Adipocyte (in vitro differentiated cells): ENCODE data around the gene FMNL2.

Source experiments
- DNase-seq: peaks from one replicate; pipeline ENCODE4 v3.0.0-alpha.2; 2015; ENCODE audit warnings: low read depth
- H3K27me3 ChIP-seq: replicated peaks from 2 replicates; pipeline ENCODE4 v1.7.0; 2013; ENCODE audit warnings: mild to moderate bottlenecking, low read length, moderate library complexity; ENCODE audit not compliant: control insufficient read depth, insufficient read depth
- H3K36me3 ChIP-seq: 2 replicates; pipeline ENCODE4 v1.7.0; 2013; ENCODE audit warnings: low read length, mild to moderate bottlenecking, moderate library complexity; ENCODE audit not compliant: control insufficient read depth, insufficient read depth, severe bottlenecking
- H3K4me1 ChIP-seq: 2 replicates; pipeline ENCODE4 v1.7.0; 2013; ENCODE audit warnings: mild to moderate bottlenecking, low read length, moderate library complexity; ENCODE audit not compliant: control insufficient read depth, insufficient read depth
- H3K4me3 ChIP-seq: 2 replicates; pipeline ENCODE4 v1.7.0; 2013; ENCODE audit warnings: mild to moderate bottlenecking, low read length, moderate library complexity
- H3K9ac ChIP-seq: 2 replicates; pipeline ENCODE4 v1.7.0; 2013; ENCODE audit warnings: mild to moderate bottlenecking, low read length, moderate library complexity
- H3K9me3 ChIP-seq: 2 replicates; pipeline ENCODE4 v1.7.0; 2013; ENCODE audit warnings: mild to moderate bottlenecking, low read length, moderate library complexity; ENCODE audit not compliant: control insufficient read depth

Gene FMNL2

DNA sequence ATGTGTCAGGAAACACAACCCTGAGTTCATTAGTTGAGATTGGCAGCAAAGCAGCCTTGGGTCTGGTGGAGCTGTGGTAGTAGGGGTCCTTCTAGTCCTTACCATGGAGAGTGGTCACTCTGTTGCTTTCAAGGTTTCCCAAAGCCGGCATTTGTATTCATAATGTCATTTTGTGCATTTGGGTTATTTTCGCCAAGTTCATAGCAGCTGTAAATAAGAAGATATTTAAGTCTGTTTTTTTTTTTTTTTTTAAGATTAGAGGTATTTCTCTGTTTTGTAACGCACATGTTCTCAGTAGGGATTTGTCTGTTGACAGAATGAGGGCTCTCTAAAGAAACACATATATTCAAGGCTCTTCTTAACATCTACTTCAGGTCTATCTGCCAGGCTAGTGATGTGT lies 268.2 kb downstream of the FMNL2 start:
- Histone ChIP-seq H3K9me3 (no peaks in the 10 kb centered on the region), H3K4me3 (no peak overlapping the region), H3K4me1 (peaks cover 27% of the 10 kb centered on the region), H3K36me3 (peaks cover 3% of the 10 kb centered on the region), H3K27me3 (no peaks in the 10 kb centered on the region), H3K9ac (no peak overlapping the region)
- DNase-seq: no peak

DNA sequence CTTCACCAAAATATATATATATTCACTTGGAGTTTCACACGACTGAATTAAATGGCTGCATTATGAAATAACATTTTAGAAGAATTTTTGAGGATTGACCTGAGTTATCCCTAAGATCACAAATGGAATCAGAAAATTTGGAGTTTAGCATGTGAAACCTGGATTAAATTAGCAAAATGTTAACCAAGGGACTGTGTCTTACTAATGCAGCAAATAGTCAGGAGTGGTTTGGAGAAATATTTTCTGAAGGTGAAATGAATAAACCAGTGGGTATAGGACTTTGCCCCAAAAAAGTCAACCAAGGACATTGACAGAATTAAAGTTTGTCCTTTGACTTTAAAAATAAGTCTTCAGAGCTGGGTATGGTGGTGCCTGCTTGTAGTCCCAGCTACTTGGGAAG lies 271.1 kb downstream of the FMNL2 start:
- H3K27me3 ChIP-seq: no peaks in the 10 kb centered on the region
- DNase-seq: peak; percentile 35
- H3K9me3 ChIP-seq: no peaks in the 10 kb centered on the region
- peaks cover 3% of the 10 kb centered on the region for H3K36me3 ChIP-seq
- peaks cover 9% of the 10 kb centered on the region for H3K4me1 ChIP-seq
- H3K4me3 ChIP-seq: no peak overlapping the region
- no peak overlapping the region for H3K9ac ChIP-seq

GRCh38 chr2:152606941-152607340 lies 272.0 kb downstream of the FMNL2 start:
- Histone ChIP-seq H3K9me3 (no peaks in the 10 kb centered on the region), H3K9ac (no peak overlapping the region), H3K36me3 (peaks cover 3% of the 10 kb centered on the region), H3K27me3 (no peaks in the 10 kb centered on the region), H3K4me3 (no peak overlapping the region), H3K4me1 (peaks cover 16% of the 10 kb centered on the region)
- DNase-seq: peak; percentile 42

DNA sequence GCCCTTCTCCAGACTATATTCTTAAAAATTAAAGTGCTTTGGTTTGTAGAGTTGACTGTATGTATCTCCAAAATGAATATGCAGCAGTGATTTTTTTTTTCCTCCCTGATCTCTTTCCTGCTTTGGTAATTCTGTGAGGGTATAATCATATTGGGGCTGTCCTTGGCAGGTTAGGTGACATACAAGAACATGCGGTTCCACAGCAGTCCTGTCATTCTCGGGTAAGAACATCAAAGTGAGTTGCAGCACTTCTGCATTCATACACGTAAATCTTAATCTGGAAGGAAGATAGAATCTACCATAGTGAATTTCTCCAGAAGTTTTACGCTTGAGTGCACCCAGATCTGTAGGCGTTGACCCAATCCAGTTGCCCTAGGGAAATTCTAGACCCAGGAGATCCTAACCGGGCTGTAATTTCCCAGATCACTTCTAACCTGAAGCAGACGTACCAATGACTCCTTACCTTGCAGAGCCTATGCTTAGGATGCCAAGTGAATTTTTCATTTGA lies 272.9 kb downstream of the FMNL2 start:
- Histone ChIP-seq H3K4me3 (no peak overlapping the region), H3K9me3 (no peaks in the 10 kb centered on the region), H3K36me3 (peaks cover 3% of the 10 kb centered on the region), H3K27me3 (no peaks in the 10 kb centered on the region), H3K9ac (no peak overlapping the region), H3K4me1 (peaks cover 25% of the 10 kb centered on the region)
- no peak for DNase-seq

- H3K4me3 ChIP-seq: no peak overlapping the region
- DNase-seq: peak; percentile 30
- H3K9me3 ChIP-seq: no peaks in the 10 kb centered on the region
- H3K4me1 ChIP-seq: peaks cover 38% of the 10 kb centered on the region
- no peaks in the 10 kb centered on the region for H3K27me3 ChIP-seq
- H3K36me3 ChIP-seq: peaks cover 2% of the 10 kb centered on the region
- no peak overlapping the region for H3K9ac ChIP-seq
Observed at GRCh38 chr2:152609154-152609553, 274.2 kb downstream of the FMNL2 start.

DNA sequence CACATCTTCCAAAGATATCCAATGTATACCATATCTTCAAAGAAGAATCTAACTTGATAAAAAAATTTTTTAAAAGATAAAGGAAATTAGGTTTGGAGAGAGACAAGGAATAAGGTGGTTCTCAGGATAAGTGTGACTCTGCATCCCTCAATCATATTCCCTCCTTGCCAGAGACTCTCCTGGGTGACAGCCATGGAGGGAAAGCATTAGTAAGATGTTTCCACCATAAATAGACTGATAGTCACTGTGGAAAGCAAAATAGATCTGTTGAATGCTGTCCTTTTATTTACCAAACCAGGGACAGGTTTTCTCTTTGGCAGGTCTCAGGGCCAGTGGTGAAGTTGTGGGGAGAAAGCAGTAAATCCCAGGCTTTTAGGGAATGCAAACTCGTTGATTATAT lies 274.7 kb downstream of the FMNL2 start:
- no peak overlapping the region for H3K9ac ChIP-seq
- no peak for DNase-seq
- peaks cover under 1% of the 10 kb centered on the region for H3K36me3 ChIP-seq
- peaks cover 38% of the 10 kb centered on the region for H3K4me1 ChIP-seq
- no peaks in the 10 kb centered on the region for H3K27me3 ChIP-seq
- H3K4me3 ChIP-seq: no peak overlapping the region
- H3K9me3 ChIP-seq: no peaks in the 10 kb centered on the region

DNA sequence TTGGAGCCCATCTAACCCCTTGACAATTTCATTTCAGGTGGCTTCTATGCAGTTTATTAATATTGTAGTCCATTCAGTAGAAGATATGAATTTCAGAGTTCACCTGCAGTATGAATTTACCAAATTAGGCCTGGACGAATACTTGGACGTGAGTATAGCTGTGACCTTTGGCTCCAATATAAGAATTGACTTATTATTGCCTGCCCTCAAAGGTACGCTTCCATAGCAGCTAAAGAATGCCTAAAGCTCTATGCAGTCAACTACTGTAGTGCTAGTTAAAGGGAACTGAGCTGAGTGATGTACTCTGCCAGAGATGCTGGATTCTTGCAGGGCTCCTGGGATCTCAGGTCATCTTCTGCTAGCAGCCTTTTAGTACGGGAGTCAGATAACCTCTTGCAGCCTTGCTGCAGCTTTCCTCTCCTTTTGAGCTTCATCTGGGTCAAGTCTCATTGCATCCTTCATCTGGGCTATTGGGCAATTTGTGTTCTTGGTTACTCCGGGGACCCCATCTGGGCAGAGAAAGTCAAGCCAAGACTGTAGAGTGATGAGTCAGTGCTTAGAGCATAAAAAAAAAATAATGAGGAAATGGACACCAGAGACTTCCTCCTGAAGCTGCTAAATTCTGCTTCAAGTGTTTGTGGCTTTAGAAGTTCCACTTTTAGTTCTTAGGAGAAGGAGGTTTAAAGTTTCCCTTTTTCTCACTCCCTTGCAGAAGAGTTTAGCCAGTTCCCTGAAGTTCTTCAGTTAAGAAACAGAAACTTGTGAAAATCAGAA lies 276.7 kb downstream of the FMNL2 start:
- DNase-seq: peak; percentile 87
- Histone ChIP-seq H3K9me3 (no peaks in the 10 kb centered on the region), H3K36me3 (peaks cover 9% of the 10 kb centered on the region), H3K27me3 (no peaks in the 10 kb centered on the region), H3K9ac (peak overlapping the region; percentile 23), H3K4me1 (peaks cover 32% of the 10 kb centered on the region), H3K4me3 (peak overlapping the region; percentile 24)

GRCh38 chr2:152613235-152613634 lies 278.3 kb downstream of the FMNL2 start:
- Histone ChIP-seq H3K4me3 (no peak overlapping the region), H3K9me3 (no peaks in the 10 kb centered on the region), H3K36me3 (peaks cover 24% of the 10 kb centered on the region), H3K9ac (no peak overlapping the region), H3K4me1 (peaks cover 30% of the 10 kb centered on the region), H3K27me3 (no peaks in the 10 kb centered on the region)
- peak; percentile 40 for DNase-seq

GRCh38 chr2:152615177-152615576 lies 280.2 kb downstream of the FMNL2 start:
- Histone ChIP-seq H3K36me3 (peaks cover 40% of the 10 kb centered on the region), H3K9me3 (no peaks in the 10 kb centered on the region), H3K27me3 (no peaks in the 10 kb centered on the region), H3K9ac (no peak overlapping the region), H3K4me1 (peaks cover 30% of the 10 kb centered on the region), H3K4me3 (no peak overlapping the region)
- DNase-seq: no peak

DNA sequence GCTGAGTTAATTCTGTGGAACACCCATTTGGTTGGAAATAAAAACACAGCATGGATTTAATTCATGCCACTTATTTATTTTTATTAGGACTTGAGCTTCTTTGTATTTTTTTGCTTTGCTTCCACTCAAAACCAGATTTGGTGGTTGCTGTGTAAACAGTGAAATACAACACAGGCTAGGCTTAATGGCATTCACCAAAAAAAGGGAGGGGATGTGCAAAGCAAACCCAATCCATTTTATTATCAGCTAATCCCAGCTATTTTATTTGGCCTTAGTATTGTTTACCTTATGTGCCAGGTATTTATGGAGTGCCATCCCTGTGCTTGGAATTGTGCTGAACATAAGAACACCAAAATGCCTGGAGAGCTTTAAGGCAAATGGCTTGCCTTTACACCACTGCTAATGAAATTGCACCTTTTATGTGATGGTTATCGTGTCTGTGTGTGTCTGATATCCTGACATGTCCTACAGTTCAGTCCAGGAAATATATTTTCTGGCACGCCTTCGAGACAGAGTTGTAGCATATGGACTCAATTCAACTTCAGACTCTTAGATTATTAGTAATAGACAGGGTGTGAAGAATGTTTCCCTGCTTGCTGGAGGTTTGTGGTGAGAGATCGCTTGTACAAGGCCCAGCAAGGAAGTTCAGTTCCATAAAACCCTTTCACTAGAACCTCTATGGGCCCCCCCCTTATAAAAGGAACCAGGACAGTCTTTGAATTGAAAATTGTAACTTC lies 282.6 kb downstream of the FMNL2 start:
- Histone ChIP-seq H3K4me1 (peaks cover 15% of the 10 kb centered on the region), H3K36me3 (peaks cover 52% of the 10 kb centered on the region), H3K9me3 (no peaks in the 10 kb centered on the region), H3K9ac (no peak overlapping the region), H3K27me3 (no peaks in the 10 kb centered on the region), H3K4me3 (no peak overlapping the region)
- DNase-seq: no peak

DNA sequence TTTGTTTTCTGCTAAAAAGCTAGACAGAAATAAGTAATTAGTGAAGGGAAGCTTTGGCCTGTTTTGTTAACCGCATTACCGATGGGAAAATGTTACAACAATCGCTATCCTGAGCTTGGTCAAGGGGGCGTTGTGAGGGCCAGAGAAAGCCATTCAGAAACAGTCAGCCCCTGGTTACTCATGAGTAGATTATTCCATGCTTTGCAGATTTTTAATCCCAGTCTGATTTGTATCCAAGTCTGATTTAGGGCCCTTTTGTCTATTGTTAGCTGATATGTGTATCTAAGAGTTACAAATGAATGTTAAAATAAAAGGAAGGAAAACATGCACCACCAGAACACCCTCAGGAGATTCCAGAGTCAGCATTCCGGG lies 283.2 kb downstream of the FMNL2 start:
- DNase-seq: no peak

More for the DNA sequence above, 283.2 kb downstream of the FMNL2 start:
- H3K36me3 ChIP-seq: peaks cover 52% of the 10 kb centered on the region
- peaks cover 10% of the 10 kb centered on the region for H3K4me1 ChIP-seq
- H3K27me3 ChIP-seq: no peaks in the 10 kb centered on the region
- H3K9ac ChIP-seq: no peak overlapping the region
- no peaks in the 10 kb centered on the region for H3K9me3 ChIP-seq
- no peak overlapping the region for H3K4me3 ChIP-seq
